ENCODE measurements around the gene ACIN1. TPM values are rescaled to one million over a fixed set of nuclear protein-coding genes. Genes with fewer than 3 reads are reported as not detected.
A peak's percentile ranks its signal among the peaks of the same experiment; 100 is the strongest.

Gene ACIN1
- total and polyA plus RNA-seq, 9 of the 15 experiments (the other 6 are each of a cell fraction or from before 2014, with no cell fraction given), result 5.0 to 196 (median 129) TPM

DNA sequence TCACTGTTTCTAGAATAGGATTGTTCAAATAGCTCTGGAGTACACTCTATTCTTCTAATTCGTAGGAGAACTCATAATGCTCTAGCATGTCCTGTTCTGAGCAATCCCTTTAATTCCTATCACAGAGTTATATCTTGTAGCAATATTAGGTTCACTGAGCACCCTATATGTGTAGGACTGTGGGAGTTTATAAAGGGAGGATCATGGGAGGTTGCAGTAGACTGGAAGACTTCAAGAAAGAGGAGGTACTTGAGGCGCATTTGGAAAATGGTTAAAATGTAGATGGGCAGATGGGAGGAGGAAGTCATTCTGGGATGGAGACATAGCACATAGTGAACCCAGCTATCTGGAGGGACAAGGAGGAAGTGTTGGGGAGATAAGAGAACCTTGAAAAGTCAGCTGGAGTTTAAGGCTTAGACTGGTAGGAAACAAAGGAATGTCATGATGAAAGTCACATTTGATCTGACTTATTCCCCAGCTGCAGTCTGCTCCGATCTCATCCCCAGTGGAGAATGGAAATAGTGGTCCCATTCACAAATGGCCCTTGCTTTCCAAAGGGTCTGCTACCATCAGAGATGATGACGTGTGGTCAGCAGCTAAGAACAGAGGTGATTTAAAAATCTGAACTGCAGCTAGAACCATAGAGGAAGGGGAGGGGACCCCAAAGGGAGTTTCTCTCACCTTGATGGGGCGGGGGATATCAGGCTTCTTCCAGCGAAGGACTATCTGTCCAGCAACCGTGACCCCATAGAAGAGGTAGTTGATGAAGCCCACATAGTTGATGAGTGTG, 34.2 kb upstream of the ACIN1 start (continued):
- TF ChIP-seq, protein P1, sequence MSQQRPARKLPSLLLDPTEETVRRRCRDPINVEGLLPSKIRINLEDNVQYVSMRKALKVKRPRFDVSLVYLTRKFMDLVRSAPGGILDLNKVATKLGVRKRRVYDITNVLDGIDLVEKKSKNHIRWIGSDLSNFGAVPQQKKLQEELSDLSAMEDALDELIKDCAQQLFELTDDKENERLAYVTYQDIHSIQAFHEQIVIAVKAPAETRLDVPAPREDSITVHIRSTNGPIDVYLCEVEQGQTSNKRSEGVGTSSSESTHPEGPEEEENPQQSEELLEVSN (IDR thresholded peaks at IDR 0.05; ENCODE audit: borderline replicate concordance in 1 of 2, extremely low read depth in 1 of 2, insufficient read depth in 1 of 2, insufficient read length in 1 of 2, low read depth in 1 of 2, low read length in 1 of 2, poor library complexity in 1 of 2, severe bottlenecking in 1 of 2), result no peak
- no peak for TF ChIP-seq CBX2 (IDR thresholded peaks at IDR 0.05; ENCODE audit: insufficient read depth, low read length, poor library complexity, severe bottlenecking)
- no peak for TF ChIP-seq KLF6 (CRISPR knock-in tag; IDR thresholded peaks at IDR 0.05; ENCODE audit: borderline replicate concordance)
- TF ChIP-seq POLR3A (IDR thresholded peaks at IDR 0.05; ENCODE audit: borderline replicate concordance, extremely low read depth, insufficient read depth, insufficient read length), result no peak
- TF ChIP-seq CBFA2T2 (conservative IDR thresholded peaks at IDR 0.05), result peak; percentile 81
- TF ChIP-seq FOXA3 (CRISPR knock-in tag; conservative IDR thresholded peaks at IDR 0.05 in 1 of 2, IDR thresholded peaks at IDR 0.05 in 1 of 2), result 0 out of 4 replicates have a peak, but pooled peaks of 1 of the 2 experiments have one; percentile 10
- TF ChIP-seq SRSF9 (IDR thresholded peaks at IDR 0.05; ENCODE audit: borderline replicate concordance, low read depth, low read length), result no peak
- no peak for TF ChIP-seq ZNF316 (IDR thresholded peaks at IDR 0.05)
- TF ChIP-seq SMARCA5 (IDR thresholded peaks at IDR 0.05), result no peak
- no peak for TF ChIP-seq ZHX1 (conservative IDR thresholded peaks at IDR 0.05; ENCODE audit: low read length)
- TF ChIP-seq, protein P2, sequence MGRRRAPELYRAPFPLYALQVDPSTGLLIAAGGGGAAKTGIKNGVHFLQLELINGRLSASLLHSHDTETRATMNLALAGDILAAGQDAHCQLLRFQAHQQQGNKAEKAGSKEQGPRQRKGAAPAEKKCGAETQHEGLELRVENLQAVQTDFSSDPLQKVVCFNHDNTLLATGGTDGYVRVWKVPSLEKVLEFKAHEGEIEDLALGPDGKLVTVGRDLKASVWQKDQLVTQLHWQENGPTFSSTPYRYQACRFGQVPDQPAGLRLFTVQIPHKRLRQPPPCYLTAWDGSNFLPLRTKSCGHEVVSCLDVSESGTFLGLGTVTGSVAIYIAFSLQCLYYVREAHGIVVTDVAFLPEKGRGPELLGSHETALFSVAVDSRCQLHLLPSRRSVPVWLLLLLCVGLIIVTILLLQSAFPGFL (CRISPR knock-in tag; IDR thresholded peaks at IDR 0.05), result no peak
- no peak for TF ChIP-seq MAFF (IDR thresholded peaks at IDR 0.05; ENCODE audit: low read length)
- TF ChIP-seq BCL6 (CRISPR knock-in tag; IDR thresholded peaks at IDR 0.05), result no peak
- TF ChIP-seq SAP30 (IDR thresholded peaks at IDR 0.05; ENCODE audit: borderline replicate concordance, insufficient read depth, low read depth, low read length, poor library complexity, severe bottlenecking), result no peak
- TF ChIP-seq MIER1 (IDR thresholded peaks at IDR 0.05; ENCODE audit: low read depth), result no peak
- TF ChIP-seq ZNF224 (CRISPR knock-in tag; IDR thresholded peaks at IDR 0.05), result no peak
- TF ChIP-seq STAT5B (CRISPR knock-in tag; IDR thresholded peaks at IDR 0.05), result no peak
- peak; percentile 10 for TF ChIP-seq ZFP36 (IDR thresholded peaks at IDR 0.05; ENCODE audit: low read depth, low read length, partially characterized antibody)
- TF ChIP-seq MCM7 (IDR thresholded peaks at IDR 0.05), result no peak
- TF ChIP-seq HLTF (IDR thresholded peaks at IDR 0.05), result no peak
- no peak for TF ChIP-seq THRB (CRISPR knock-in tag; conservative IDR thresholded peaks at IDR 0.05)

All from K562 (cell line).